GM12878 (cell line): ENCODE data around the gene DIAPH1. TPM values are rescaled to one million over a fixed set of nuclear protein-coding genes. Genes with fewer than 3 reads are reported as not detected.

Experiments used
- ATAC-seq: fragments of 200-7000 bp; cut with Tn5 transposase; 3 replicates; pipeline ENCODE4 v1.9.1; 2020; ENCODE audit warnings: mild to moderate bottlenecking, moderate library complexity
- BruUV-seq: library from RNA; stranded (reverse); fragments of 400-500 nt; replicated peaks from 2 replicates; lab custom pipeline; 2021; lab: Mats Ljungman, UMichigan
- CTCF ChIA-PET: fragments of 300-600 bp; sonication (Branson Sonifier 250); formaldehyde crosslinking; extraction: SDS; loops from one replicate; lab custom pipeline; 2021; ENCODE audit warnings: inconsistent platforms; lab: Yijun Ruan, JAX
- POLR2A ChIA-PET: fragments of 350-600 bp; formaldehyde crosslinking; extraction: SDS; loops from one replicate; lab custom pipeline; 2021; ENCODE audit warnings: inconsistent platforms; lab: Charles Lee
- RAD21 ChIA-PET: fragments of 300-600 bp; sonication (Branson Sonifier 250); formaldehyde crosslinking; loops from one replicate; lab custom pipeline; 2023; ENCODE audit warnings: antibody characterized with exemption; ENCODE audit not compliant: unreplicated experiment; lab: Charles Lee
- SMC1A ChIA-PET: fragments of 300-600 bp; sonication (Branson Sonifier 250); formaldehyde crosslinking; loops from one replicate; lab custom pipeline; 2023; ENCODE audit not compliant: unreplicated experiment, uncharacterized antibody; lab: Charles Lee
- DNase-seq: peaks from one replicate; pipeline ENCODE4 v3.0.0-alpha.2; 2011; ENCODE audit warnings: low read depth, low spot score
- FAIRE-seq: peaks from 3 replicates; lab custom pipeline; 2011; peaks lifted over from hg19 to GRCh38; lab: Jason Lieb, UNC
- H2AFZ ChIP-seq: 2 replicates; pipeline ENCODE4 v1.6.0; 2011; ENCODE audit warnings: low read depth, low read length, control low read depth; ENCODE audit not compliant: control insufficient read depth
- H3K27ac ChIP-seq: 2 replicates; pipeline ENCODE4 v1.5.1; 2011; ENCODE audit warnings: control low read depth; ENCODE audit not compliant: control insufficient read depth, insufficient read depth
- H3K27me3 ChIP-seq, 2 experiments: replicated peaks in 1 of 2; 2 replicates each; pipeline versions ENCODE4 v1.6.0 to v1.6.1; 2011; ENCODE audit warnings: low read length in 1 of 2; ENCODE audit not compliant: control insufficient read depth in 2 of 2, insufficient read depth in 2 of 2
- H3K36me3 ChIP-seq, 2 experiments: 2 replicates each; pipeline ENCODE4 v1.5.1; 2011; ENCODE audit warnings: low read length in 1 of 2; ENCODE audit not compliant: control insufficient read depth in 2 of 2, insufficient read depth in 2 of 2
- H3K4me1 ChIP-seq: 2 replicates; pipeline ENCODE4 v1.6.1; 2011; ENCODE audit warnings: mild to moderate bottlenecking, low read length, moderate library complexity, mixed read lengths; ENCODE audit not compliant: control insufficient read depth, insufficient read depth
- H3K4me2 ChIP-seq: 2 replicates; pipeline ENCODE4 v1.6.0; 2011; ENCODE audit warnings: control low read depth; ENCODE audit not compliant: control insufficient read depth, insufficient read depth
- H3K4me3 ChIP-seq: fragments of 200-600 bp; sonication (generic); 2 replicates; pipeline ENCODE4 v1.5.1; 2016
- H3K79me2 ChIP-seq: 2 replicates; pipeline ENCODE4 v1.6.0; 2011; ENCODE audit warnings: low read length; ENCODE audit not compliant: control insufficient read depth, insufficient read depth
- H3K9ac ChIP-seq: 2 replicates; pipeline ENCODE4 v1.8.0; 2011; ENCODE audit warnings: low read length, control low read depth, mixed read lengths; ENCODE audit not compliant: control insufficient read depth, insufficient read depth
- H3K9me3 ChIP-seq: replicated peaks from 3 replicates; pipeline ENCODE4 v1.5.1; 2011; ENCODE audit warnings: mild to moderate bottlenecking, low read length; ENCODE audit not compliant: control insufficient read depth, insufficient read depth
- H4K20me1 ChIP-seq: 2 replicates; pipeline ENCODE4 v1.6.0; 2011; ENCODE audit not compliant: control insufficient read depth, insufficient read depth
- ATF3 ChIP-seq: IDR thresholded peaks from 2 replicates; pipeline ENCODE4 v1.6.1; 2011; ENCODE audit warnings: low read depth, mild to moderate bottlenecking, low read length, moderate library complexity, borderline replicate concordance; ENCODE audit errors: extremely low read depth
- BMI1 ChIP-seq: fragments of 450-650 bp; IDR thresholded peaks from 2 replicates; pipeline ENCODE4 v1.6.1; 2016; ENCODE audit warnings: mild to moderate bottlenecking, moderate library complexity, borderline replicate concordance
- CBX3 ChIP-seq: fragments of 200-600 bp; sonication (generic); IDR thresholded peaks from 2 replicates; pipeline ENCODE4 v1.6.1; 2016; ENCODE audit warnings: low read depth, borderline replicate concordance
- CREB1 ChIP-seq: IDR thresholded peaks from 2 replicates; pipeline ENCODE4 v1.6.1; 2012; ENCODE audit warnings: low read depth, mild to moderate bottlenecking, inconsistent platforms
- IKZF2 ChIP-seq, 2 experiments: fragments of 450-650 bp; IDR thresholded peaks; 2 replicates each; pipeline ENCODE4 v1.6.1; 2017; ENCODE audit warnings: mild to moderate bottlenecking in 2 of 2, moderate library complexity in 2 of 2
- MEF2B ChIP-seq: fragments of 450-650 bp; IDR thresholded peaks from 2 replicates; pipeline ENCODE4 v1.6.1; 2018; ENCODE audit warnings: mild to moderate bottlenecking, moderate library complexity; ENCODE audit not compliant: partially characterized antibody, poor library complexity, severe bottlenecking
- MYC ChIP-seq: IDR thresholded peaks from 2 replicates; pipeline ENCODE4 v1.6.1; 2011; ENCODE audit warnings: mild to moderate bottlenecking, low read length, moderate library complexity, inconsistent platforms; ENCODE audit not compliant: insufficient read depth, insufficient replicate concordance, insufficient read length, severe bottlenecking
- NFYA ChIP-seq: IDR thresholded peaks from 2 replicates; pipeline ENCODE4 v1.6.1; 2011; ENCODE audit warnings: low read depth, mild to moderate bottlenecking, low read length, improper control_type of control experiment, borderline replicate concordance
- NKRF ChIP-seq: fragments of 450-650 bp; conservative IDR thresholded peaks from 2 replicates; pipeline ENCODE4 v1.6.1; 2017; ENCODE audit warnings: mild to moderate bottlenecking, moderate library complexity
- PAX8 ChIP-seq: fragments of 450-650 bp; IDR thresholded peaks from 2 replicates; pipeline ENCODE4 v1.6.1; 2017; ENCODE audit warnings: mild to moderate bottlenecking, moderate library complexity
- RELB ChIP-seq: fragments of 450-650 bp; IDR thresholded peaks from 2 replicates; pipeline ENCODE4 v1.6.1; 2017; ENCODE audit warnings: low read depth, mild to moderate bottlenecking, moderate library complexity
- SMC3 ChIP-seq: IDR thresholded peaks from 2 replicates; pipeline ENCODE4 v1.6.1; 2011; ENCODE audit warnings: low read length, improper control_type of control experiment, borderline replicate concordance
- ZBED1 ChIP-seq: IDR thresholded peaks from 2 replicates; pipeline ENCODE4 v1.6.1; 2016; ENCODE audit warnings: borderline replicate concordance
- ZNF207 ChIP-seq: fragments of 450-650 bp; IDR thresholded peaks from 2 replicates; pipeline ENCODE4 v1.6.1; 2014; ENCODE audit warnings: antibody characterized with exemption, mild to moderate bottlenecking, borderline replicate concordance
- WGBS: methylation state at CpG from one replicate; pipeline ENCODE4 v1.1.6; 2016; ENCODE audit warnings: low lambda C conversion rate; ENCODE audit not compliant: insufficient replicate concordance, insufficient coverage; ENCODE audit errors: missing lambda C conversion rate; 5-methylcytosine and 5-hydroxymethylcytosine counted together
- in situ Hi-C: fragments of 300-500 bp; cut with MboI; formaldehyde crosslinking; loops from 9 replicates; pipeline ENCODE4 v1.14.3; 2018; ENCODE audit warnings: mixed read lengths
- intact Hi-C: fragments of 100-400 bp; cut with micrococcal nuclease; formaldehyde crosslinking; loops from one replicate; pipeline ENCODE4 v1.14.2; 2022; ENCODE audit not compliant: unreplicated experiment
- polyA plus RNA-seq, 11 experiments: library from polyadenylated mRNA; depleted of rRNA in 4 of 11; unstranded in 6 of 11; stranded (reverse) in 5 of 11; fragments of >200 nt; fragmentation: Nextera tagmentation in 4 of 11; fragmentation: Illumina TruSeq in 1 of 11; extraction: Ambion mirVana in 4 of 11; extraction: Trizol in 1 of 11; gene quantifications; 1 replicate in 1 of 11; 2 replicates in 10 of 11; pipeline versions ENCODE4 v1.2.1 to v1.2.3, GENCODE V29; 2011 to 2016; ENCODE audit warnings: inconsistent platforms in 2 of 11, missing spikeins in 2 of 11, low read depth in 1 of 11
- total RNA-seq, 4 experiments: library from RNA; depleted of rRNA in 3 of 4; stranded (reverse); fragments of >200 nt in 3 of 4; fragmentation: Illumina TruSeq in 1 of 4; extraction: Trizol in 1 of 4; gene quantifications; 2 replicates each; pipeline versions ENCODE4 v1.2.1 to v1.2.3, GENCODE V29; 2013 to 2021

Gene DIAPH1
- total and polyA plus RNA-seq, 10 of the 15 experiments (the other 5 are each of a cell fraction or from before 2014, with no cell fraction given) = 37.8 to 168 (median 59.0) TPM

- POLR2A ChIA-PET = no interaction called here
- no peak for FAIRE-seq
- Histone ChIP-seq H3K27ac (no peak overlapping the region), H3K4me2 (no peak overlapping the region), H4K20me1 (no peaks in the 10 kb centered on the region), H3K9me3 (no peaks in the 10 kb centered on the region), H3K36me3 (no peaks in the 10 kb centered on the region), H2AFZ (no peak overlapping the region), H3K27me3 (no peaks in the 10 kb centered on the region), H3K9ac (no peak overlapping the region), H3K4me1 (no peaks in the 10 kb centered on the region), H3K79me2 (no peaks in the 10 kb centered on the region), H3K4me3 (no peak overlapping the region)
- 71% methylated on average over 1 of the region's 1 CpG for WGBS
- RAD21 ChIA-PET = no interaction called here
- in situ Hi-C loops = no loop called here
- no peak for TF ChIP-seq BMI1
- no peak for TF ChIP-seq CBX3
- TF ChIP-seq RELB = no peak
- TF ChIP-seq MYC = no peak
- no peak for TF ChIP-seq CREB1
- TF ChIP-seq IKZF2 (IDR thresholded peaks at IDR 0.05) = no peak
- no peak for TF ChIP-seq ZNF207
- TF ChIP-seq ATF3 = no peak
- no peak for TF ChIP-seq MEF2B
- no peak for TF ChIP-seq NKRF
- no peak for TF ChIP-seq ZBED1
- TF ChIP-seq SMC3 = no peak
- TF ChIP-seq NFYA = no peak
- TF ChIP-seq PAX8 = no peak
- intact Hi-C loops = no loop called here
- no TSS peak for BruUV-seq
- CTCF ChIA-PET = interaction anchor here (1.0 to 2.6 kb wide), 5 partner anchors 22 to 486 kb away, joined by 3 to 12 read pairs (median 7); partner anchors contain the start of gene RNF14
- no peak for ATAC-seq
- no peak for DNase-seq
- SMC1A ChIA-PET = interaction anchor here (0.7 to 1.6 kb wide), 2 partner anchors 36 to 105 kb away, joined by 3 read pairs; no protein-coding TSS in a partner anchor
Measured at GRCh38 chr5:141657404-141657803, 38.6 kb upstream of the DIAPH1 start.
